Measurements from ENCODE around the gene DNAL4. TPM values are rescaled to one million over a fixed set of nuclear protein-coding genes. Genes with fewer than 3 reads are reported as not detected.

DNAL4 gene
- total RNA-seq, 1 donor from 2014 or later = 19.4 TPM

GRCh38 chr22:38802671-38803121 is 8.8 kb upstream of the DNAL4 start:
- Mint-ChIP-seq H3K4me3 (ENCODE audit: unreplicated experiment) (no peak overlapping the region), H3K9me3 (ENCODE audit: unreplicated experiment) (no peaks in the 10 kb centered on the region), H3K4me1 (ENCODE audit: low read depth, unreplicated experiment) (no peaks in the 10 kb centered on the region), H3K36me3 (ENCODE audit: unreplicated experiment) (peaks cover 8% of the 10 kb centered on the region), H3K27me3 (ENCODE audit: unreplicated experiment) (peaks cover 4% of the 10 kb centered on the region), H3K27ac (ENCODE audit: unreplicated experiment) (no peak overlapping the region)
- TF ChIP-seq, protein P1, sequence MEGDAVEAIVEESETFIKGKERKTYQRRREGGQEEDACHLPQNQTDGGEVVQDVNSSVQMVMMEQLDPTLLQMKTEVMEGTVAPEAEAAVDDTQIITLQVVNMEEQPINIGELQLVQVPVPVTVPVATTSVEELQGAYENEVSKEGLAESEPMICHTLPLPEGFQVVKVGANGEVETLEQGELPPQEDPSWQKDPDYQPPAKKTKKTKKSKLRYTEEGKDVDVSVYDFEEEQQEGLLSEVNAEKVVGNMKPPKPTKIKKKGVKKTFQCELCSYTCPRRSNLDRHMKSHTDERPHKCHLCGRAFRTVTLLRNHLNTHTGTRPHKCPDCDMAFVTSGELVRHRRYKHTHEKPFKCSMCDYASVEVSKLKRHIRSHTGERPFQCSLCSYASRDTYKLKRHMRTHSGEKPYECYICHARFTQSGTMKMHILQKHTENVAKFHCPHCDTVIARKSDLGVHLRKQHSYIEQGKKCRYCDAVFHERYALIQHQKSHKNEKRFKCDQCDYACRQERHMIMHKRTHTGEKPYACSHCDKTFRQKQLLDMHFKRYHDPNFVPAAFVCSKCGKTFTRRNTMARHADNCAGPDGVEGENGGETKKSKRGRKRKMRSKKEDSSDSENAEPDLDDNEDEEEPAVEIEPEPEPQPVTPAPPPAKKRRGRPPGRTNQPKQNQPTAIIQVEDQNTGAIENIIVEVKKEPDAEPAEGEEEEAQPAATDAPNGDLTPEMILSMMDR (IDR thresholded peaks at IDR 0.05; ENCODE audit: partially characterized antibody, unreplicated experiment) = no peak
- no peak for DNase-seq

GRCh38 chr22:38799265-38800002 is 5.5 kb upstream of the DNAL4 start:
- peaks cover 8% of the 10 kb centered on the region for H3K36me3 Mint-ChIP-seq (ENCODE audit: unreplicated experiment)
- no peak overlapping the region for H3K4me3 Mint-ChIP-seq (ENCODE audit: unreplicated experiment)
- H3K9me3 Mint-ChIP-seq (ENCODE audit: unreplicated experiment) = peaks cover 2% of the 10 kb centered on the region
- DNase-seq = no peak
- no peak overlapping the region for H3K27ac Mint-ChIP-seq (ENCODE audit: unreplicated experiment)
- TF ChIP-seq, protein P1 (IDR thresholded peaks at IDR 0.05; ENCODE audit: partially characterized antibody, unreplicated experiment) = no peak
- peaks cover 8% of the 10 kb centered on the region for H3K27me3 Mint-ChIP-seq (ENCODE audit: unreplicated experiment)
- no peaks in the 10 kb centered on the region for H3K4me1 Mint-ChIP-seq (ENCODE audit: low read depth, unreplicated experiment)

DNA sequence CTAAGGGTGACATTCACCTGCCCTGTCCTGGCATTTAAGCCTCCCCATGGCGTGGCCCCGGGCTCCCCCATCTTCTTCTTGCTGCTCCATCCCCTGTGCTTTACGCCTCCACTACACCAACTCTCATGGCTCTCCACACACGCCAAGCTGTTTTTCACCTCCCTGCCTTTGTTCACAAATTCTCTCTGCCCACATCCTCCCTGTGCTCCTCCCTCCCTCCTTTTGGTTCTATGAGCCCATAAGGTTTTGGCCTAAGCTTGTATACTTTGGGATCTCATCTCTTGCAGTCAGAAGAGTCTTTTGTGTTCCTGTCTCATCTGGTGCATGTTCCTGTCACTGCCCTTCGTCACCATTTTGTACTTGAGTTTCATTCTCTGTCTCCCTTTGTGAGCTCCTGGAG is 4.6 kb upstream of the DNAL4 start:
- H3K36me3 Mint-ChIP-seq (ENCODE audit: unreplicated experiment) = peaks cover 8% of the 10 kb centered on the region
- H3K27me3 Mint-ChIP-seq (ENCODE audit: unreplicated experiment) = peaks cover 8% of the 10 kb centered on the region

DNA sequence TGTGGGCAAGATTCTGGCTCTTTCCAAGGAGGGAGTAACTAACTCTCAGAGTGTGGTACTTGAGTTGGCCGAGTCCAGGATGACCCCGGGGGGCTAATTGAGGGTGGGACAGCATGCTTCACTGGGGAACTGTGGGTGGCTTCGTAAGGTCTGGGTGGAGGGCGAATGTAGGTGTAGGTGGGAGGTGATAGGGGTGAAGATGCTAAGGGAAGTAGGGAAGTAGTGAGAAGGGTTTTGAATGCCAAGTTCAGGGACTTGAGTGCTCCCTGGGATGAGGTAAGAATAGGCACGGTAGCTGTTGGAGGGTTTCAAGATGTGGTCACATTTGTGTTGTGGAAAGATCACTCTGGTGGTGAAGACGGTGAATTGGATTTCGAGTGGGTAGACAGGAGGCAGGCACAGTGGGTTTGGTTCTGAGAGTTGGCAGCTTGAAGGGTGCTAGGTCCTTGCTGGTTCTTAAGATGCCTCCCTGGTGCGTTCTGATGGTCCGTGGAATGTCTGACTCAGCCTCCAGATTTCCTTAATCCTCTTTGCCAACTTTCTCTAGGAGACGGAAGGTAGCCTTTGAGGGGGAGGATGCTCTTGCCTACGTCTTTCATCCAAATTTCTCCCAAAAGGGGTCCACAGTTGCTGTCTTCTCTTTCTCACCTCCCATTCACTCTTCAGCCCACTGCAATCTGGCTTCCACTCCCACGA is 2.5 kb upstream of the DNAL4 start:
- Mint-ChIP-seq H3K36me3 (ENCODE audit: unreplicated experiment) (peaks cover 8% of the 10 kb centered on the region), H3K4me1 (ENCODE audit: low read depth, unreplicated experiment) (no peaks in the 10 kb centered on the region), H3K27me3 (ENCODE audit: unreplicated experiment) (peaks cover 8% of the 10 kb centered on the region), H3K9me3 (ENCODE audit: unreplicated experiment) (peaks cover 2% of the 10 kb centered on the region), H3K4me3 (ENCODE audit: unreplicated experiment) (no peak overlapping the region), H3K27ac (ENCODE audit: unreplicated experiment) (no peak overlapping the region)
- no peak for DNase-seq
- TF ChIP-seq, protein P1 (IDR thresholded peaks at IDR 0.05; ENCODE audit: partially characterized antibody, unreplicated experiment) = no peak

More for the DNA sequence above, 4.6 kb upstream of the DNAL4 start:
- H3K4me1 Mint-ChIP-seq (ENCODE audit: low read depth, unreplicated experiment) = no peaks in the 10 kb centered on the region
- no peak overlapping the region for H3K27ac Mint-ChIP-seq (ENCODE audit: unreplicated experiment)
- TF ChIP-seq, protein P1 (IDR thresholded peaks at IDR 0.05; ENCODE audit: partially characterized antibody, unreplicated experiment) = no peak
- DNase-seq = no peak
- peaks cover 2% of the 10 kb centered on the region for H3K9me3 Mint-ChIP-seq (ENCODE audit: unreplicated experiment)
- H3K4me3 Mint-ChIP-seq (ENCODE audit: unreplicated experiment) = no peak overlapping the region

DNA sequence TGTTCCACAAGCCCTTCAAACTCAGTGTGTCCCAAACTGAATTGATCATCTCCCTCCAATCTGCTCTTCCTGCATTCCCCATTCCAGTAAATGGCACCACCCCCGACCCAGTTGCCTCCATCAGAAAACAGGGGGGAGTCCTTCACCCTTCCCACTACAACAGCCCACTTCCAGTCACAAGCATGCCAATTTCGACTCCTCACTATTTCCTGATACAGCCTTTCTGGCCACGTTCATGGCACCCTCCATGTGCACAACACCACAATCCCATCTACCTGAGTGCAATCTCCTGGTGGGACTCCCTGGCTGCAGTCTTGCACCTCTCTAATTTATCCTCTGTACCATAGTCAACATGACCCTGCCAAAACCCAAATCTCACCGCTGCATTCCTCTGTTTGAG is 1.6 kb upstream of the DNAL4 start:
- DNase-seq = no peak
- Mint-ChIP-seq H3K36me3 (ENCODE audit: unreplicated experiment) (peaks cover 8% of the 10 kb centered on the region), H3K9me3 (ENCODE audit: unreplicated experiment) (peaks cover 2% of the 10 kb centered on the region), H3K4me3 (ENCODE audit: unreplicated experiment) (no peak overlapping the region), H3K27ac (ENCODE audit: unreplicated experiment) (no peak overlapping the region), H3K27me3 (ENCODE audit: unreplicated experiment) (peaks cover 8% of the 10 kb centered on the region), H3K4me1 (ENCODE audit: low read depth, unreplicated experiment) (no peaks in the 10 kb centered on the region)
- TF ChIP-seq, protein P1 (IDR thresholded peaks at IDR 0.05; ENCODE audit: partially characterized antibody, unreplicated experiment) = no peak

All from glutamatergic neuron (in vitro differentiated cells).